ENCODE measurements around the gene APH1B. TPM values are rescaled to one million over a fixed set of nuclear protein-coding genes. Genes with fewer than 3 reads are reported as not detected.

The APH1B gene
- total RNA-seq, result 4.6 and 4.7 TPM in 2 replicates

DNA sequence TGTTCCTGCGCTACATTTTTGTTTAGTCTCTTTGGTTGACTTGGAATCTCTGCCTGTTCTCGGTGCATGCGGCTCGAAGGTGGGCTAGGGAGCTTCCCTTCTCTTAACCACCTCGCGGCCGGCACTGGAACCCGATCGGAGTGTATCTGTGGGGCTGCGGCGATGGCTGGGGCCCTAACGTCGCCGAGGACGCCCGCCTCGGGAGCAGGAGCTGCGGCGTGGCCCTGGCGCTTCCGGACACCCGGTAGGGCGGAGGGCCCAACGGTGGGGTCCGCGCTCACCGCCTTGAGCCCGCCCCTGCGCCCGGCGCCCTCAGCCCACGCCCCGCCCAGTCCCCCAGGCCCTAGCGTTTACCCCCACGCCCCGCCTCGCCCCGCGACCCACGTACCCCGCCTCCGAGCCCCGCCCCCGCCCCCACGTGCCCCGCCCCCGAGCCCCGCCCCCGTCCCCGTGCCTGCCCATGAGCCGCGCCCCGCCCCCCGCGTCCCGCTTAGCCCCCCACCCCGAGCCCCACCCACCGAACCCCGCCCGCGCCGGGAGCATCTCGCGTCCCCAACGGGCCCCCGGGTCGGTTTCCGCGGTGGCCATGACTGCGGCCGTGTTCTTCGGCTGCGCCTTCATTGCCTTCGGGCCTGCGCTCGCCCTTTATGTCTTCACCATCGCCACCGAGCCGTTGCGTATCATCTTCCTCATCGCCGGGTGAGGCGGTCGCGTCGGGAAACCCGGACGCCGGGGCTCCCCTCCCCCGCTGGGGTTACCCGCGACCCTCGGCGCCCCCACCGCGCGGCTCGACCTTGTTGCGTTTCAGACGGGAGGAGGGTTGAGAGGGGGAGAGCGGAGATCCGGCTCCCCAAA, at the start of gene APH1B:
TSS of gene APH1B (plus strand) at position 568 of the 855 bp plus-strand sequence. CDS start at position 587, 19 bp downstream.

Other genes starting within 250 kb of the APH1B start
- gene TPM1, start 234.9 kb upstream of the APH1B start, total RNA-seq, result 111 and 749 TPM in 2 replicates
- 17.3 and 27.2 TPM in 2 replicates for gene LACTB, start 155.7 kb upstream of the APH1B start, total RNA-seq
- 108 and 154 TPM in 2 replicates for gene RPS27L, start 120.1 kb upstream of the APH1B start, total RNA-seq
- gene RAB8B, start 88.0 kb upstream of the APH1B start, total RNA-seq, result 15.1 and 62.9 TPM in 2 replicates
- 122 and 136 TPM in 2 replicates for gene CA12, start 104.2 kb downstream of the APH1B start, total RNA-seq
- gene USP3, start 227.0 kb downstream of the APH1B start, total RNA-seq, result 34.0 and 55.6 TPM in 2 replicates